ENCODE results near the gene KLHL7.

The KLHL7 gene

GRCh38 chr7:23120106-23120505, 14.5 kb downstream of the KLHL7 start:
- Histone ChIP-seq H3K27ac (ENCODE audit: low read depth, low read length, poor library complexity, severe bottlenecking) (no peak overlapping the region), H3K4me1 (ENCODE audit: insufficient read depth, low read length, severe bottlenecking) (peaks cover 4% of the 10 kb centered on the region), H3K9me2 (ENCODE audit: low read depth, low read length) (no peaks in the 10 kb centered on the region), H3F3A (ENCODE audit: insufficient read depth, low read length) (no peaks in the 10 kb centered on the region), H3K79me2 (ENCODE audit: insufficient read depth, low read length) (no peaks in the 10 kb centered on the region), H3K9me3 (ENCODE audit: low read length) (no peaks in the 10 kb centered on the region), H4K20me1 (ENCODE audit: insufficient read depth, low read length) (no peaks in the 10 kb centered on the region), H3K27me3 (ENCODE audit: insufficient read depth, low read length) (no peaks in the 10 kb centered on the region), H3K36me3 (ENCODE audit: insufficient read depth, low read length) (no peaks in the 10 kb centered on the region), H3K4me2 (ENCODE audit: low read length) (no peak overlapping the region), H3K4me3 (ENCODE audit: low read depth, low read length, poor library complexity, severe bottlenecking) (no peak overlapping the region), H3K9ac (ENCODE audit: low read length) (no peak overlapping the region), H2AFZ (ENCODE audit: low read length) (no peak overlapping the region)
- TF ChIP-seq CTCF (IDR thresholded peaks at IDR 0.05; ENCODE audit: low read length) = no peak
- TF ChIP-seq EZH2 (IDR thresholded peaks at IDR 0.05; ENCODE audit: borderline replicate concordance, low read length) = no peak

GRCh38 chr7:23121165-23121564, 15.6 kb downstream of the KLHL7 start:
- Histone ChIP-seq H3K9ac (ENCODE audit: low read length) (no peak overlapping the region), H4K20me1 (ENCODE audit: insufficient read depth, low read length) (no peaks in the 10 kb centered on the region), H3K4me3 (ENCODE audit: low read depth, low read length, poor library complexity, severe bottlenecking) (no peak overlapping the region), H3K4me1 (ENCODE audit: insufficient read depth, low read length, severe bottlenecking) (peaks cover 4% of the 10 kb centered on the region), H2AFZ (ENCODE audit: low read length) (no peak overlapping the region), H3K36me3 (ENCODE audit: insufficient read depth, low read length) (no peaks in the 10 kb centered on the region; the same call in 1 of the 2 replicates), H3K27ac (ENCODE audit: low read depth, low read length, poor library complexity, severe bottlenecking) (no peak overlapping the region), H3K9me2 (ENCODE audit: low read depth, low read length) (no peaks in the 10 kb centered on the region), H3K9me3 (ENCODE audit: low read length) (no peaks in the 10 kb centered on the region), H3K27me3 (ENCODE audit: insufficient read depth, low read length) (no peaks in the 10 kb centered on the region), H3K79me2 (ENCODE audit: insufficient read depth, low read length) (no peaks in the 10 kb centered on the region), H3F3A (ENCODE audit: insufficient read depth, low read length) (no peaks in the 10 kb centered on the region), H3K4me2 (ENCODE audit: low read length) (no peak overlapping the region)
- TF ChIP-seq CTCF (IDR thresholded peaks at IDR 0.05; ENCODE audit: low read length) (no peak), EZH2 (IDR thresholded peaks at IDR 0.05; ENCODE audit: borderline replicate concordance, low read length) (no peak)

GRCh38 chr7:23123007-23123406, 17.4 kb downstream of the KLHL7 start:
- Histone ChIP-seq H3K9me2 (ENCODE audit: low read depth, low read length) (no peaks in the 10 kb centered on the region), H3K4me1 (ENCODE audit: insufficient read depth, low read length, severe bottlenecking) (no peaks in the 10 kb centered on the region), H3K9me3 (ENCODE audit: low read length) (no peaks in the 10 kb centered on the region), H3F3A (ENCODE audit: insufficient read depth, low read length) (no peaks in the 10 kb centered on the region), H3K36me3 (ENCODE audit: insufficient read depth, low read length) (no peaks in the 10 kb centered on the region; the same call in 1 of the 2 replicates), H3K4me3 (ENCODE audit: low read depth, low read length, poor library complexity, severe bottlenecking) (no peak overlapping the region), H3K27me3 (ENCODE audit: insufficient read depth, low read length) (no peaks in the 10 kb centered on the region), H4K20me1 (ENCODE audit: insufficient read depth, low read length) (no peaks in the 10 kb centered on the region), H2AFZ (ENCODE audit: low read length) (no peak overlapping the region), H3K79me2 (ENCODE audit: insufficient read depth, low read length) (no peaks in the 10 kb centered on the region), H3K27ac (ENCODE audit: low read depth, low read length, poor library complexity, severe bottlenecking) (no peak overlapping the region), H3K9ac (ENCODE audit: low read length) (no peak overlapping the region), H3K4me2 (ENCODE audit: low read length) (no peak overlapping the region)
- no peak for TF ChIP-seq EZH2 (IDR thresholded peaks at IDR 0.05; ENCODE audit: borderline replicate concordance, low read length)
- TF ChIP-seq CTCF (IDR thresholded peaks at IDR 0.05; ENCODE audit: low read length) = no peak

Data from OCI-LY1 (cell line).